HK-2 (cell line): Measurements from ENCODE around the gene HIGD1A.

Experiments
- DNase-seq: peaks from one replicate; pipeline ENCODE4 v3.0.0-alpha.2; 2018; ENCODE audit not compliant: unreplicated experiment

The HIGD1A gene

DNA sequence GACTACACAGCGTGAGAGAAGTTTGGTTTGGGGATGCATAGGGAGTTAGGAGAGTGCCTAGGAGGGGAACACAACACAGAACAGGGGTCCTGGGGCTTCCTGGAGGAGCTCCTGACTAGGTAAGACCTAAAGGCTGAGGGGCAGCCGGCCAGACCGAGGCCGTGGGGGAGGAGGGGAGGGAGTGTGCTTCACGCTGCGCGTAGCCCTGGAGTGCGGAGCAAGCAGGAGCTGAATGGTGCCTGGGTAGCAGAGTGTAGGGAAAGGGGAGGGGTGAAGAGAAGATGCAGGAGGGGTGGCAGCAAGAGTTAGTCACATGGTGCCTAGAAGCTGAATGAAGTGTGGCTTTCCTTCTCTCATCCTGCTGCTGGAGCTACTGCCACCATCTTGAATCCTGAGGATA lies 69.3 kb downstream of the HIGD1A start:
- DNase-seq, result no peak

GRCh38 chr3:42734263-42734860 lies 69.9 kb downstream of the HIGD1A start:
- no peak for DNase-seq

DNA sequence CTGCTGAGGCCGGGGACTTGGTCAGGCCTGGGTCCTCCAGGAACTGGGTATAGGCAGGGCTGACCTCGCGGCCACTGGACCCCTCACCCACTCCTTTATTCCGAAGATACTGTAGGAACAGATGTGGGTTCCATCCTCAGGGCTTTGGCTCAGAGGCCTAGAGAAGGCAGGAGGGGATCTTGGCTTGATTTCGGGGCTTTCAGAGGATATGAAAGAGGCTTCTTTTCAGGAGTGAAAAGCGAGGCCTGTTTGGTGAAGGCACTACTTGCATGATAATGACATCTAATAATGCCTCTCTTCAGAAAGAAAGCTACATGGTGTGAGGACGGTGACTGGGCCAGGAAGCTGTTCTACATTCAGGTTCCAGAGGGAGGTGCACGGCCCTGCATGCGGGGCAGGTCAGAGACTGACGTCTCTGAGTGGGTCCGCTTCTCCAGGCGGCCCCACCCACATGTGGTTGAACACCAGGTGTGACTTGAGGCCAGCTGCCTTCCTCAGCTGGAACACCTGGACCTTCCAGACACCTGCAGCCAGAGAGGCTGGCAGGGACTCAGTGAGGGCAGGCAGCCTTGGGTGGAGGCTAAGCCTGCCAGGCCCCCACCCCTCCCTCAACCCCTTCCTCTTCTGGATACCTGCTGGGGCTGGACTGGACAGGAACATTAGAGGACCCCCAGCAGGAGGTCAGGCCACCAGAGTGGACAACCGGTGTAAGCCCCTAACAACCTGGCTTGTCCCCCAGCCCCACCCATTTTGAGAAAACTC lies 70.6 kb downstream of the HIGD1A start:
- DNase-seq, result no peak
